Measurements from ENCODE around the gene PSMB7. TPM values are rescaled to one million over a fixed set of nuclear protein-coding genes. Genes with fewer than 3 reads are reported as not detected.
A peak's percentile ranks its signal among the peaks of the same experiment; 100 is the strongest.

PSMB7 gene
- 100 to 1,000 TPM; 167 to 256 (median 186) TPM for polyA plus RNA-seq

- Mint-ChIP-seq H3K36me3 (peaks cover 4 to 34% (median 20%) of the 10 kb centered on the region in 3 donors), H3K27ac (peak within 1 kb of the TSS; percentile 88 to 96 (median 93))
These were observed at the start of gene PSMB7 for GRCh38 chr9:124415102-124415851. Gene PSMB7 (minus strand): TSS chr9:124415442. CDS start chr9:124415425, 17 bp downstream.

DNA sequence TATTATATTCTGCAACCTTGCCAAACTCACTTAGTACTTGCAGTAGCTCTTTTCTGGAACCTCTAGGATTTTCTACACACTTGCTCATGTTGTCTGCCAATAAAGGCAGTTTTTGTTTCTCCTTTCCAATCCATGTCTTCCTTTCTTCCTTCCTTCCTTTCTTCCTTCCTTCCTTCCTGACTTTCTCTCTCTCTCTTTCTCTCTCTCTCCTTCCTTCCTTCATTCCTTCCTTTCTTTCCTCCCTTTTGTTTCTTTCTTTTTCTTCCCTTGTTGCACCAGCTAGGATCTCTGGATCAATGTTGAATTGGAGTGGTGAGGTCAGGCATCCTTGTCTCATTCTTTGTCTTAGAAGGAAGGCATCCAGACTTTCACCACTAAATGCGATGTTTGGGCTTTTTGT lies 47.5 kb upstream of the PSMB7 start:
- H3K36me3 Mint-ChIP-seq: no peaks in the 10 kb centered on the region
- no peaks in the 10 kb centered on the region for H3K9me3 Mint-ChIP-seq
- DNase-seq: no peak
- H3K4me3 Mint-ChIP-seq: no peak overlapping the region
- H3K27ac Mint-ChIP-seq: no peak overlapping the region
- H3K27me3 Mint-ChIP-seq (ENCODE audit: low read depth in 3 of 3): peaks cover 3 to 7% (median 4%) of the 10 kb centered on the region in 3 donors
- no peaks in the 10 kb centered on the region for H3K4me1 Mint-ChIP-seq

More at GRCh38 chr9:124415102-124415851, at the start of gene PSMB7:
- peak; percentile 95 to 97 (median 96) for DNase-seq
- H3K4me3 Mint-ChIP-seq: peak within 1 kb of the TSS; percentile 96 to 99 (median 98)
- H3K4me1 Mint-ChIP-seq: peaks cover 32 to 52% of the 10 kb centered on the region in 2 donors
- H3K27me3 Mint-ChIP-seq (ENCODE audit: low read depth in 3 of 3): peaks cover 0 to 3% (median 2%) of the 10 kb centered on the region in 3 donors
- H3K9me3 Mint-ChIP-seq: peaks cover 0 to 2% (median 0%) of the 10 kb centered on the region in 6 donors

DNA sequence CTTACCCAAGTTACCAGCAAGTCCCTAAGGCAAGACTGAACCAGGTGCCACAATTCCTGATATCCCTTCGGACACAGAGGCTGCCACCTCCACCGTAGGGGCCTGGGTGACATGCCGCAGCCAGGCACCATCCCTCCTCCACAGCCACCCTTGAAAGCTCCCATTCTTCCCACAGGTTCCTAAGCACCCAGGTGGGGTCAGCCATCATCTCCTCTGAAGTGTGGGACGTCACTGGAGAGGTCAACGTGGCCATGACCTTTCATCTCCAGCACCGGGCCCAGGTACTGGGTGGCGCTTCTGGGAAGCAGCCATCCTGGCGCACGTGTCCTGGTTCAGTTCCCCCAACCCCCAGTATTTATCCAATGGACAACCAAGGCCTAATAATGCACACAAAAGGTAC lies 43.2 kb upstream of the PSMB7 start:
- Mint-ChIP-seq H3K4me1 (no peaks in the 10 kb centered on the region), H3K36me3 (no peaks in the 10 kb centered on the region), H3K27me3 (ENCODE audit: low read depth in 3 of 3) (peaks cover 3 to 8% (median 4%) of the 10 kb centered on the region in 3 donors), H3K9me3 (no peaks in the 10 kb centered on the region), H3K4me3 (no peak overlapping the region), H3K27ac (no peak overlapping the region)
- no peak for DNase-seq

DNA sequence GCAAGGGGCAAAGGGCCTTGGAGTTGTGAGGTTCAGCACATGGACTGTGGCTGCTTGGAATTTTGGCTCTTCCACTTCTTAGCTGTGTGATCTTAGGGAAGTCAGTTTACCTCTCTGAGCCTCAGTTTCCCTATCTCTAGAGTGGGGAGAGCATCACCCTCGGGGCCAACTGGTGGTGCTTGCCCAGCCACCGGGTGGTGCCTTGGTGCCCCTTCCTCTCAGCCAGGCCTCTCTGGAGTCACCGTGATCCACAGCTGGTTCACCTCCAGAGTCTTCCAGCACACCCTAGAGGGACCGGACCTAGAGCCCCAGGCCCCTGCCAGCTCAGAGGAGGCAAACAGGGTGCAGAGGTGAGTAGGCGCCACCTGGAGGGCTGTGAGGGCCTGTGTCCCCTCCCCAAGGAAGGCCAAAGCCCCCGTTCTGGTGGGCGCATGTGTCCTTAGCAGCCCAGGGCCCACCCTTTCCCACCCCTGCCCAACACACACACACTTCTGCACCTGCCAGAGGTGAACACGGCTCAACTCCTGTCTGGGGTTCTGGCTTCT lies 42.7 kb upstream of the PSMB7 start:
- Mint-ChIP-seq H3K4me3 (no peak overlapping the region), H3K27me3 (ENCODE audit: low read depth in 3 of 3) (peaks cover 3 to 8% (median 4%) of the 10 kb centered on the region in 3 donors), H3K36me3 (no peaks in the 10 kb centered on the region), H3K4me1 (no peaks in the 10 kb centered on the region), H3K9me3 (no peaks in the 10 kb centered on the region), H3K27ac (no peak overlapping the region)
- DNase-seq: no peak

GRCh38 chr9:124457079-124457886 lies 42.0 kb upstream of the PSMB7 start:
- H3K4me3 Mint-ChIP-seq: no peak overlapping the region
- no peak overlapping the region for H3K27ac Mint-ChIP-seq

DNA sequence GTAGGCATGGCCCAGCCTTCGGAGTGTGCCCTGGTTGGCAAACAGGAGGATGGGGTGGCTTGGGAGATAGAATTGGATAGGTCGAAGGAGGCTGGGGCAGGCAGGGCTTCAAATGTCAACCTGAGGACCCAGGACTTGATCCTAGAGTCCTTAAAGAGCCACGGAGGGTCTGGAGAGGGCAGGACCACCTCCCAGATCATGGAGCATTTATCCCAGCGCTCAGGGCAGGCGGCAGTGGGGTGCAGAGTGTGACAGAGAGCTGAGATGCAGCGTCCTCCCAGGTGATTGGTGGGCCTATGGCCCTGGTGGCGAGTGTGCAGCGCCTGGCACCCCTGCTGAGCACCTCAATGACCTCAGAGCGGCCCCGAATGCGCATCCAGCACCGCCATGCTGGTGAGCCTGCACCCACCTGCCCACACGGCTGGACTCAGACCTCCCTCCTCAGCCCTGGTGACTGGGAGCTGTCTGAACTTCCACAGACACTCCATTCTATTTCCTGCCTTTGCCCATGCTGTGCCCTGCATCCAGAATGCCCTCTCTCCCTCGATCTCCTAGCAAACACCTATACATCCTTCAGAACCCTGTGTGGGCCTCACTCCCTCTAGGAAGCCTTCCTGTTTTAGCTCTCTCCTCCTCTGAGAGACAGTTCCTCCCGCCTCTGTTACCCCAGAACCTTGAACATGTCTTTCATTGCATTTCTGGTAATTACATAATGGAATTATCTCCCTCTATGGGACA lies 41.3 kb upstream of the PSMB7 start:
- DNase-seq: no peak
- Mint-ChIP-seq H3K4me3 (no peak overlapping the region), H3K27ac (no peak overlapping the region), H3K4me1 (no peaks in the 10 kb centered on the region), H3K27me3 (ENCODE audit: low read depth in 3 of 3) (peaks cover 0 to 8% (median 4%) of the 10 kb centered on the region in 3 donors), H3K36me3 (no peaks in the 10 kb centered on the region), H3K9me3 (no peaks in the 10 kb centered on the region)

More at GRCh38 chr9:124457079-124457886, 42.0 kb upstream of the PSMB7 start:
- Mint-ChIP-seq H3K4me1 (no peaks in the 10 kb centered on the region), H3K36me3 (no peaks in the 10 kb centered on the region), H3K27me3 (ENCODE audit: low read depth in 3 of 3) (peaks cover 0 to 6% (median 4%) of the 10 kb centered on the region in 3 donors), H3K9me3 (no peaks in the 10 kb centered on the region)
- no peak for DNase-seq

DNA sequence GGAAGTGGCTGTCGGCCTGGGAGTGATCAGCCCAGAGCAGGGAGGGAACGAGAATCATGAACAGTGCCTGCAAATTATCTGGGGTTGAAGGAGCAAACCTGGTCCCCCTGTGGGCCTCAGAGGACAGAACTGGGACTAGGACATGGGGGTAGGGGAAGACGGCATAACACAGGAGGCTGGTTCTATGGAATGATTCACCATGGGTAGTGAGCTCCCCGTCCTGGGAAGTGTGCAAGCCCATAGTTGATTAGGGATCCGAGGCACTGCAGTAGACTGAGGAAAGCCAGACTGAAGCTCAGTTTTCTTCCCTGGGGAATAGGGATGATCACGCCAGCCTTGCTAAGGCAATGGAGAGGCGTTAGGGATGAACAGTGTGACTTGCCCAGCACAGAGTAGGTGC lies 40.6 kb upstream of the PSMB7 start:
- DNase-seq: no peak
- H3K27me3 Mint-ChIP-seq (ENCODE audit: low read depth in 3 of 3): peaks cover 0 to 8% (median 4%) of the 10 kb centered on the region in 3 donors
- H3K4me3 Mint-ChIP-seq: no peak overlapping the region
- H3K4me1 Mint-ChIP-seq: no peaks in the 10 kb centered on the region
- no peak overlapping the region for H3K27ac Mint-ChIP-seq
- no peaks in the 10 kb centered on the region for H3K9me3 Mint-ChIP-seq
- no peaks in the 10 kb centered on the region for H3K36me3 Mint-ChIP-seq

DNA sequence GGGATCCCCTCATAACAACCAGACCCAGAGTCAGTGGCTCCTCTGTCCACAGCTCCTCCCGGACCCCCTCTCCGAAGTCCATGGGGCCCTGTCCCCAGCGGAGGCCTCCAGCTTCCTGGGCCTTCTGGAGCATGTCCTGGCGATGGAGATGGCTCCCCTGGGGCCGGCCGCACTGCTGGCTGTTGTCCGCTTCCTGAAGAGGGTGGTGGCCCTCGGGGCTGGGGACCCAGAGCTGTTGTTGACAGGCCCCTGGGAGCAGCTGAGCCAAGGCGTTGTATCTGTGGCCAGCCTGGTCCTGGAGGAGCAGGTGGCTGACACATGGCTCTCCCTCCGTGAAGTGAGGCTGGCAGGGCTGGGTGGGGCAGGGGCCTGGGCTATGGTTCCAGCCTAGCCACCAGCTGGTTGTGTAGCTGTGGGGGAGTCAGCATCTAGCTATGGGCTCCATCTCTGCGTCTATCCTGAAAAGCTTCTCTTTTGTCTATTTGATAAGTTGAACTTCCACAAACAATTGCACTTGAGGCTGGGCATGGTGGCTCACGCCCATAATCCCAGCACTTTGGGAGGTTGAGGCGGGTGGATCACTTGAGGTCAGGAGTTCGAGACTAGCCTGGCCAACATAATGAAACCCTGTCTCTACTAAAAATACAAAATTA lies 39.7 kb upstream of the PSMB7 start:
- DNase-seq: no peak
- Mint-ChIP-seq H3K4me3 (no peak overlapping the region), H3K27me3 (ENCODE audit: low read depth in 3 of 3) (peaks cover 0 to 10% (median 4%) of the 10 kb centered on the region in 3 donors), H3K9me3 (no peaks in the 10 kb centered on the region), H3K27ac (no peak overlapping the region), H3K36me3 (no peaks in the 10 kb centered on the region), H3K4me1 (no peaks in the 10 kb centered on the region)

- Mint-ChIP-seq H3K4me3 (no peak overlapping the region), H3K9me3 (no peaks in the 10 kb centered on the region), H3K36me3 (no peaks in the 10 kb centered on the region), H3K4me1 (no peaks in the 10 kb centered on the region), H3K27ac (no peak overlapping the region), H3K27me3 (ENCODE audit: low read depth in 3 of 3) (peaks cover 0 to 11% (median 4%) of the 10 kb centered on the region in 3 donors)
- DNase-seq: no peak
These were observed 39.1 kb upstream of the PSMB7 start for GRCh38 chr9:124454296-124454695.

- Mint-ChIP-seq H3K27me3 (ENCODE audit: low read depth in 3 of 3) (peaks cover 1 to 11% (median 4%) of the 10 kb centered on the region in 3 donors), H3K9me3 (no peaks in the 10 kb centered on the region), H3K36me3 (no peaks in the 10 kb centered on the region), H3K4me1 (no peaks in the 10 kb centered on the region), H3K4me3 (no peak overlapping the region), H3K27ac (no peak overlapping the region)
- no peak for DNase-seq
These were observed 38.4 kb upstream of the PSMB7 start for GRCh38 chr9:124453586-124454191.

- H3K27me3 Mint-ChIP-seq (ENCODE audit: low read depth in 3 of 3): peaks cover 1 to 14% (median 4%) of the 10 kb centered on the region in 3 donors
- no peaks in the 10 kb centered on the region for H3K36me3 Mint-ChIP-seq
- H3K4me3 Mint-ChIP-seq: no peak overlapping the region
- H3K9me3 Mint-ChIP-seq: no peaks in the 10 kb centered on the region
- H3K4me1 Mint-ChIP-seq: no peaks in the 10 kb centered on the region
- H3K27ac Mint-ChIP-seq: no peak overlapping the region
- DNase-seq: no peak
These were observed 37.8 kb upstream of the PSMB7 start for GRCh38 chr9:124452841-124453585.

GRCh38 chr9:124452326-124452725 lies 37.1 kb upstream of the PSMB7 start:
- peaks cover 1 to 14% (median 4%) of the 10 kb centered on the region in 3 donors for H3K27me3 Mint-ChIP-seq (ENCODE audit: low read depth in 3 of 3)
- H3K4me3 Mint-ChIP-seq: no peak overlapping the region
- no peaks in the 10 kb centered on the region for H3K9me3 Mint-ChIP-seq
- H3K27ac Mint-ChIP-seq: no peak overlapping the region
- no peaks in the 10 kb centered on the region for H3K4me1 Mint-ChIP-seq
- DNase-seq: no peak
- no peaks in the 10 kb centered on the region for H3K36me3 Mint-ChIP-seq
